GF-D8 (cell line): ENCODE data around the gene KMT2E.

ENCODE experiments used
- DNase-seq: peaks from one replicate; lab custom pipeline; 2025; lab: John Stamatoyannopoulos, UW

The KMT2E gene

DNA sequence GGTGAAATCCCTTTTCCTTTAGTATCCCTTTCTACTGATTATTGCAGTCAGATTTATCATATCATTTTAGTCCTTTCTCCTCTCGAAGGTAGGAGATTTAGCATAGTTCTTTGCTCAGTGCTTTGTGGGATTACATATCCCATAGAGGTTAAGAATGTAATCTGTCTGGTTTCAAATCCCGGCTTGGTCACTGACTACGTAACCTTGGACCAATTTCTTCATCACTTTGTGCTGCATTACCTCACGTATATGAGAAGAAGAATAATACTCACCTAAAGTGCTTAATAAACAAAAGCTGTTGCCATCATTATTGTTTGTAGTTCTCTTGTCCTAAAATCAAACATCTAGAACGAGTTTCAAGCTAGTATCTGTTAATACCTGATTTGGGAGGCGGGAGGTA, 74.0 kb downstream of the KMT2E start:
- DNase-seq: no peak

DNA sequence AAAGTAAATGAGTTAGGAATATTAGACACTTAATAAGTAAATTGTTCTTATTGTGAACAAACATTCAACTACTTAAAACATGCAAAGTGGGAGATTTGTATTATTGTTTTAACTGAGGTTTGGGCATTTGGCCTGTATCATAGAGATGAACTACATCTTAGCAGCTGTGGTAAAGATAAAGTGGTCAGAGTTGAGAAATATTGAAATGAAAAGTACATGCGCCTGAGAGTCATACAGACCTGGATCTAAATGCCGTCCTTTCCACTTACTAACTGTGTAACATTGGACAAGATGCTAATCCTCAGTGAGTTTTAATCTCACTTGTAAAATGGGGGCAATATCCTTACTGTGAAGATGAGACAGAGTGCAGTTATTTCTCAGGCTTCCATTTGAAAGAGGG, 74.5 kb downstream of the KMT2E start:
- DNase-seq: no peak

DNA sequence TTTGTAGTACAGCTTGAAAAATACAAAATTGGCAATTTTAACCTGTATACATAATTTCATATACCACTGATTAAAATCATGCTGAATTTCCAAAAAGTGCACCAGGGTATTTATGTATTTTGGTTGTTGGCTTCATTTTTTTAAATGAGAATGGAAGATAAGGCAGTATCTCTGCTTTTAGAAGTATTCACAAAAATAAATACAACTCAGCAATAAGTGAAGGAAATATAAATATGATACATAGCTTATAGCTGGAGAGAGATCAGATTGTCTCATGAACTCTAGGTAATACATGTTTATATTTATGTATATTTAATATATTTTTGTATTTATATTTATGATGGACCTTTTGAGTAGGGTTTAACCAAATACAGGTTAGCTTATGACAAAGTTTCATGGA, 81.0 kb downstream of the KMT2E start:
- no peak for DNase-seq

DNA sequence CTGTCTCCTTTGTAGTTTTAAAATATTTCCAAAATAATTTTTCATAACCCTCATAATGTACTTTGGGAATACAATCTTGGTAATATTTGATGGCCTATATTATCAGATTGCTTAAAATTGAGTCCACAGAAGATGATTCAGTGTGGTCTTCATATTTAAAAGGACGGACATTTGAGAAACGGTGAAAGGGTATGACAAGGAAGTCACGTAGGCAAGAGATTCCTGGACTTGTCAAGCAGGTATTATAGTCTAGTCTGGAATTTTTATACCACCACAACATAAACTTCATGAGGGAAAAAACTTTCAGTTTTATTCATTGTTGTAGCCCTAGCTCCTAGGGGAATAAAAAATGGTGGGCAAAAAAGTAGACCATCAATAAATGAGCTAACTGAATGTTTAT, 82.3 kb downstream of the KMT2E start:
- DNase-seq: no peak

DNA sequence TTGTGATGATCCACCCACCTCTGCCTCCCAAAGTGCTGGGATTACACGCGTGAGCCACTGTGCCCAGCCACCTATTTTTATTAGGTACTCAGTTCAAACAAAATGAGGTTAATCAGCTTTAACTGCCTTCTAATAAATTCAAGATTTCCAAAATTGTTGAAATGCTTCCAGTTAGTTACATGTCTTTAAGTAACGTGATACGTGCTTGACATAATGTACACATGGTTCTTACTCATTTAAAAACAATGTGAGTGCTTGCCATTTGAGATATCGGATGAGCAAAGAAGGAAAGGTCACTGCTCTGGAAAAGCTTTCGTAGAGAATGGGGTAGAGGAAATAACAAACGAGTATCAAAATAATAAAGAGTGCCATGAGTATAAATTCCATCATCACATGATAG, 83.6 kb downstream of the KMT2E start:
- no peak for DNase-seq

DNA sequence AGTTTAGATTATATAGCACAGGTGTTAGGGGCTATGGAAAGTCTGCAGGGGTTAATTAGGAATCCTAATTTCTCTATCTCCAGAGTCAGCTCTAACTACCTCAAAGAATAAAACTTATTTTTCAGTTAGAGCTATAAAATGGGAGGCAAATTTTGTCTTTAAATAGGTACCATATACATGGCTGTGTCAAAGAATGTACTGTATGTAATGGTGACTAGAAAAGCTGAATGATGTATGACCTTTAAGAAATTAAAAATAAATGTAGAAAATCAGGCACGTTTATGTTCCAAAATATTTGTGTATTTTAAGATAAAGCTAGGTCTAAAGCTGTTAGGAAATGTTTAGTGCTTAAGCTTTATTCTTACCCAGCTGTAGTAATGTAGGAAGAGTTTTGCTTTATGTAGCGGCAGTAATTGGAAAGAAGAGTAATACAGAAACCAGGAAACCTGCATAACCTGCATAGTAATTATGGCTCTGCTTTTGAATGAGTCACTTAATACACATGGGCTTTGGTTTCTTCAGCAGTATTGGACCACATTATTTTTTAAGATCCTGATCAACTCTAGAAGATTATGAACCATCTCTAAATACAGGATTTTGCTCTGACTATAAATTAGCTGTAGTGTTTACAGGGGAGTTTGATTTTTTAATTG, 85.0 kb downstream of the KMT2E start:
- no peak for DNase-seq

DNA sequence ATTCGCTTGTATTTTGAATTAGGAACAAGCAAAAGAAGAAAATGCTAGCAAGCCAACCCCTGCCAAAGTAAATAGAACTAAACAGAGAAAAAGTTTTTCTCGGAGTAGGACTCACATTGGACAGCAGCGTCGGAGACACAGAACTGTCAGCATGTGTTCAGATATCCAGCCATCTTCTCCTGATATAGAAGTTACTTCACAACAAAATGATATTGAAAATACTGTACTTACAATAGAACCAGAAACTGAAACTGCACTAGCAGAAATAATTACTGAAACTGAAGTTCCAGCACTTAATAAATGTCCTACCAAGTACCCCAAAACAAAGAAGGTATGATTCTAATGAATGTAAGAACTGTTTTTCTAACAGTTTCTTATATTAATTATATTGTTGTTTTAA, 87.9 kb downstream of the KMT2E start:
- no peak for DNase-seq

DNA sequence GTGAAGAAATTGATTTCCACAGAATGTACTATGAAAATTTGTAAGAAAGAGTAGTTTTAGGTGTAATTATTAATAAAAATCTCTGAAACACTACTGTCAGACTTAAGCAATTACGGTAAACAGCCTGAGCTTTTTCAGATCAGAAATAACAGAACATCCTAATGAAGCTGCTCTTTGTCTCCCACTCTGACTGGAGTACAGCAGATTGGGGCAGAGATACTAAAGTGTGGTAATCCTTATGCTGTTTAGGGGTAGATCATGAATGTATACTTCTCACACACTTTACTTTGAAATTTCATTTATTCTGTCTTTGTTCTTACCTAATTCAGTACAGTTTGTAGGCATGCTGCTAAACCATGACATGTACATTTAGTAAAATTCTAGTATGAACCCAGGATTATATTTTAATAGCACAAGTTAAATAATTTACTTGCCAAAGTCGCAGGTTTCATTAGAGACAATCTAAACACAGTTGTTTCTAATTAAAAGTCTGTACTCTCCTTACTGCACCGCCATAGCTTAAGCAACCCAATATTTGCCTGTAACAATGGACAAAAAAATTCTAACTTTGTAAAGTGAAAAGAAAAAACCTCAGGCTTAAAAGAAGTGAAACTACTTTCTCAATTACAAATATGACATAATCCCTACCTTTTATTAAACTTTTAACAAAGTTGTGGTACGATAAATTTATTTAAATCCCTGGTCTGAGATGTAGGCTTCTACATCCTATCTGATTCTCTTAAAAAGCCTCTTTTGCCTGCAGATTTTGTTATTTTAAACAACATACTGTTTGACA, 88.8 kb downstream of the KMT2E start:
- DNase-seq: no peak

DNA sequence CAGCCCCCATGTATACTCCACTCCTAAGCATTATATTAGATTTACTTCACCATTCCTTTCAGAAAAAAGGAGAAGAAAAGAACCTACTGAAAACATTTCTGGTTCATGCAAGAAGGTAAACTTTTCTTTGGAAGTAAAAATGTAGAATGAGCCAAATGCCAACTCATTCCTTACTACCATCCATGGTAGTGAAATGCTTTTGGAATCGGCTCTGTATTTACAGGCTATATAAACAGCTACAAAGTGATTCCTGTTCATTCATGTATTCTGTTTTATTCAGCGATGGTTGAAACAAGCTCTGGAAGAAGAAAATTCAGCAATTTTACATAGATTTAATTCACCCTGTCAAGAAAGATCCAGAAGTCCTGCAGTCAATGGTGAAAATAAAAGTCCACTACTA, 91.6 kb downstream of the KMT2E start:
- no peak for DNase-seq

DNA sequence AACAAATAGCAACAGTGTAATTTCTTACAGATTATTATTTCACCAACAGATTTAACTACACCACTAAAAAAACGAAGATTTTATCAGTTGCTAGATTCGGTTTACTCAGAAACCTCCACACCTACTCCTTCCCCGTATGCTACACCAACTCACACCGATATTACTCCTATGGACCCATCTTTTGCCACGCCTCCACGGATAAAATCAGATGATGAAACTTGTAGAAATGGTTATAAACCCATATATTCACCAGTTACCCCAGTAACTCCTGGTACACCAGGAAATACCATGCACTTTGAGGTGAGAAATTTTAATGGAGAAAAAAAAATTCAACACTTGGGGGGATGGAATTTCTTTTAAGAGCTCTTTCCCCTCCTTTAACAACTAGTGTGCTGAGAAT, 92.5 kb downstream of the KMT2E start:
- DNase-seq: no peak

DNA sequence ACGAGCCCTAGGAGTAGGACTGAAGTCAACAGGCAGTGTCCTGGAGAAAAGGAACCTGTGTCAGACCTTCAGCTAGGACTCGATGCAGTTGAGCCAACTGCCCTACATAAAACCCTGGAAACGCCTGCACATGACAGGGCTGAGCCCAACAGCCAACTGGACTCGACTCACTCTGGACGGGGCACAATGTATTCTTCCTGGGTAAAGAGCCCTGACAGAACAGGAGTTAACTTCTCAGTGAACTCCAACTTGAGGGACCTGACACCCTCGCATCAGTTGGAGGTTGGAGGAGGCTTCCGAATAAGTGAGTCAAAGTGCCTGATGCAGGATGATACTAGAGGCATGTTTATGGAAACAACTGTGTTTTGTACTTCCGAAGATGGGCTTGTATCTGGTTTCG, 93.5 kb downstream of the KMT2E start:
- no peak for DNase-seq

DNA sequence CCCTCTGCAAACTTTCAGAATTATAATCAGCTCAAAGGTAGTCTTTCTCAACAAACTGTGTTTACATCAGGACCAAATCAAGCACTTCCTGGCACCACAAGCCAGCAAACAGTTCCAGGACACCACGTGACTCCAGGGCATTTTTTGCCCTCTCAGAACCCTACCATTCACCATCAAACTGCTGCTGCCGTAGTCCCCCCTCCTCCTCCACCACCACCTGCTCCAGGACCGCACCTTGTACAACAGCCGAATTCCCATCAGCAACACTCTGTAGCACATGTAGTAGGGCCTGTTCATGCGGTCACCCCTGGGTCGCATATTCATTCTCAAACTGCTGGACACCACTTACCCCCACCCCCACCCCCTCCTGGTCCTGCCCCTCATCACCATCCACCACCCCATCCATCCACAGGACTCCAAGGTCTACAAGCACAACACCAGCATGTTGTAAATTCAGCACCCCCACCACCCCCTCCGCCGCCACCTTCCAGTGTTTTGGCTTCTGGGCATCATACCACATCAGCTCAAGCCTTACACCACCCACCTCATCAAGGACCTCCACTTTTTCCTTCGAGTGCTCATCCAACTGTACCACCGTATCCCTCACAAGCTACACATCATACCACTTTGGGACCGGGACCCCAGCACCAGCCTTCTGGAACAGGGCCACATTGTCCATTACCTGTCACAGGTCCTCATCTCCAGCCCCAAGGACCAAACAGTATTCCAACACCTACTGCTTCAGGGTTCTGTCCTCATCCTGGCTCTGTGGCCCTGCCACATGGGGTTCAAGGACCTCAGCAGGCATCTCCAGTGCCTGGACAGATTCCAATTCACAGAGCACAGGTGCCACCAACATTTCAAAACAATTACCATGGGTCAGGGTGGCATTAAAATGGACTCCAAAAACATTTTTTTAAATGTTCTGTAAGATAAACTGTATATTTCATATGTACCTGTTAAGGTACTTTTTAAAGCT, 98.7 kb downstream of the KMT2E start:
- no peak for DNase-seq

DNA sequence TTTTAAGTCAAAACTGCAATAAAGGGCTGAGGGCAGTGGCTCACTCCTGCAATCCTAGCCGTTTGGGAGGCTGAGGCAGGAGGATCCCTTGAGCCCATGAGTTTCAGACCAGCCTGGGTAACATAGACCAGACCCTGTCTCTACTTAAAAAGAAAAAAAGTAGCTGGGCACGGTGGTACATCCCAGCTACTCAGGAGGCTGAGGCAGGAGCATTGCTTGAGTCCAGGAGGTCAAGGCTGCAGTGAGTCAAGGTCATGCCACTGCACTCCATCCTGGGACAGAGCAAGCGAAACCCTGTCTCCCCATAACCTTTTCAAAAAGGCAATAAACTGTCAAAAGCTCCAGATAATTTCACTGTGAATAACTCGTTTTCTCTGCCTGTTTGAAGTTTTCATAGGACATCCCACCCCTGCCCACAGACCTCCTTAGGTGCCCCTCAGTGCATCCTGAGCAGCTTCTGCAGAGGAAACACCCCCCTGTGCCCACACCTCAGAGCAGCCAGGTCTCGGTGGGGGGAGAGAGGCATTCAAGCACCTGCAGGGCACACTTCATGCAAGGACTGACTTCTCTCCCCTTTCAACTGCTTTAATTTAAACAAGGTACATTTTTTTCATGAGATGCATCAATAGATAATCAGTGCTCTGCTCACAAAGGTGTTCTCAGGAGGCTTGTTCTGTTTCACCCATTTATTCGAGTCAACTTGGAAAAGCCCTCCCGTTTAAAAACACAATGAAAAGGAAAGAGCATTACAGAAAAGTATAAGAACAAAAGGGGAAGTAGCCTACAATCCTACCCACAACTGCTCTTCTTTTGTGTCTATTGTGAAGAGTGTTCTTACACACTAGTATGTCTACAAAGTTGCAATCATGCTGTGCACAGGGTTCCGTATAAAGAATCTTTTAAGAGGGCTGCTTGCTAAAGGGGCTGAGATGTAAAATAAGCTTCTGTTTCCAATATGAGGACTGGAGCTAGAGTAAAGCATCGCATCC, 104.9 kb downstream of the KMT2E start:
- DNase-seq: no peak

DNA sequence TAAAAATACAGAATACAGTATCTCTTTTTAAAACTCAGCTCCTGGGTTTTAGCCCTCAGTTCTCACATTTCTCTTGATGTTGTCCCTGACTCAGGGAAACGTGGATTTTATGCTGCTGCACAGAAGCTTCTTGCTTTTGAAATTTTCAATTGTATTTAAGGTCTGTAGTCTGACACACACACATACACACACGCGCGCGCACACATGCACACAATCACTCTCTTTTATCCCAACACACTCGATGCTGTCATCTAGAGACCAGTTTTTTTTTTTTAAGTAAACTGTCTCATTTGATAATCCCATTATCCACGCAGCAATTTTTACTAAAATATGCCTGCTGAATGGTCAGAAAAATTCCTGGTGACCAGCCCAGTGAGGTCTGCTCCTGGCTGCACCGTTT, 108.6 kb downstream of the KMT2E start:
- DNase-seq: no peak

DNA sequence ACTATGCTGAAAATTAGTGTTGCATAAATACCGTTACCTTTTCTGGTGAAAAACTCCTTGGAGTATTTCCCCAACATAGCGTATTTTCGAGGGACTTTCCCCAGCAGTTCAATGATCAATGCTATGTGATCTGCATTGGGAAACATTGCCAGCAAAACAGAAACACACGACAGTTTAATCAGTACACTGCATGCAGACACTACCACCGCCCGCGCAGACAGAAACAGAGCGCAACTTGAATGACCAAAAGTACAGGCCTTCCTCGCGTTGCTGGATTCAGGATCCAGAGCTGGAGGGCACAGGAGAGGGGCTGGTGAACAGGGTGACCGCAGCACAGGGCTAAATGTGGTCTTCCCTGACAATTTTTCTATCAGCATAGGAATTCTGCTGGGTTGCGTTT, 111.7 kb downstream of the KMT2E start:
- DNase-seq: no peak

DNA sequence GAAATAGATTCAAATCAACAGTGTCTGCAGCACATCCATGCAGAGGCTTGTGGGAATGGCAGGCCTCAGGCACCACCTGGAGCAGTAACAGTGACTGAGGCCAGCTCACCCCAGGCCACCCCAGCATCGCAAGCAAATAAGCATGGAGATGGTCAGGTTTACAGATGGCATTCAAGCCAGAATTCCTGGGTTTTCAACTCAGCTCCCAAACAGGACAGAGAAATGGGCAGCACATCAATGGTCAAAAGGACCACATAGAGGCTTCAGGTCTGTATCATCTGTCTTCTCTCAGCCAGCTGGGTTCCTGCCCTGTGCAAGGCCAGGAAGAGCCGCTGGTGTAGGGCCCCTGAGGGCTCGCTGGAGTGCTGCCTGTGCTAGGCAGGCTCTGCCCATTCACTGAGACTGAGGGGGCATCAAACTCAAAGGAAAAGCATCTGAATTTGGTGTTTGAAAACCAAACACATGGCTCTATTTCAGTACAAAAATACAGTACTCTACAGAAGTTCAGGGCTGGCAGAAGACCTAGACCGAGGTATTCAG, 112.5 kb downstream of the KMT2E start:
- DNase-seq: no peak

DNA sequence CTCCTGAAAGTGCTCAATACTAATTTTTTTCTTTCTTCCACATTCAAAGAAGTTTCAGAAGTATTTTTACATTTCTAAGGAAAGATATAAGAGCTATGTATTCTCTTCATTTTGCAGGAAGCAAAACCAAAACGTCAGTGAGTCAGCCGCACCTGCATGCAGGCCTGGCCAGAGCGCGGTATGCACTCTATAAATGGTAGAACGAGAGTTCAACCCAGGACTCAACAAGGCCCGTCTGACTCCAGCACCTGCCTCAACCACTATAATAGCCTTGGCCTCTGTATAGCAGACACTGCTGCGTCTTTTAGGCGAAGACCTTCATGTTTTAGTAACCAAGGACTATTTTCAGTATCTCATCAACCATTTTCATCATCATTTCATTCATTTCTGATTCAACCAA, 113.2 kb downstream of the KMT2E start:
- DNase-seq: no peak

DNA sequence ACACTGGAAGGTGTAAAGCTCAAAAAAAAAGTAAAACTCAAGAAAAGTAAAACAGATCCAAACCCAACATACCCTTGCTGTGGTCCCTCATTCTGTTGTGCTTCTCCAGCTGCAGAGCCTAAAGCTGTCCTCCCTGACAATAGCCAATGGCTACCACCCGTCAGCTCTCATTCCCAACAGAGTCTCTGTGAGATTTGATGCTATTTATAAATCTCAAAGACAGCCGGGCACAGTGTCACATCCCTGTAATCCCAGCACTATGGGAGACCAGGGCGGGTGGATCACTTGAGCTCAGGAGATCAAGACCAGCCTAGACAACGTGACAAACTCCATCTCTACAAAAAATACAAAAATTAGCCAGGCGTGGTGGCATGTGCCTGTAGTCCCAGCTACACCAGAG, 116.0 kb downstream of the KMT2E start:
- no peak for DNase-seq

DNA sequence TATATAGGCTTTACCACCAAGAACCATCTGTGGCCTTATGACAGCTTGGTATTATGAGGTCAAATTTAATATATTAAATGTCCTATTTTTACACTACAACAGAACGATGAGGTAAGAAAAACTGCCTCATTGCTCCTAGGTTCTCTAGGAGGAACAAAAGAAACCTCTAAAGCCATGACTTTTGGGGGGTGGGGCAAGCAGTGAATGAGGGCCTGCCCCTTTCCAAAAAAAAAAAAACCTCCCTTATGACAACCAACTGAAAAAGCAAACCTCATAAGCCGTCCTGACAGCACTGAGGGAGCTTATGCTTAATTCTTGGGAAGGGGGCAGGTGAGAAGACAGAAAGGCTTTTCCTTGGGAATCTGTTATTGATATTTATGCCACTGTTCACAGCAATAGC, 116.6 kb downstream of the KMT2E start:
- no peak for DNase-seq

DNA sequence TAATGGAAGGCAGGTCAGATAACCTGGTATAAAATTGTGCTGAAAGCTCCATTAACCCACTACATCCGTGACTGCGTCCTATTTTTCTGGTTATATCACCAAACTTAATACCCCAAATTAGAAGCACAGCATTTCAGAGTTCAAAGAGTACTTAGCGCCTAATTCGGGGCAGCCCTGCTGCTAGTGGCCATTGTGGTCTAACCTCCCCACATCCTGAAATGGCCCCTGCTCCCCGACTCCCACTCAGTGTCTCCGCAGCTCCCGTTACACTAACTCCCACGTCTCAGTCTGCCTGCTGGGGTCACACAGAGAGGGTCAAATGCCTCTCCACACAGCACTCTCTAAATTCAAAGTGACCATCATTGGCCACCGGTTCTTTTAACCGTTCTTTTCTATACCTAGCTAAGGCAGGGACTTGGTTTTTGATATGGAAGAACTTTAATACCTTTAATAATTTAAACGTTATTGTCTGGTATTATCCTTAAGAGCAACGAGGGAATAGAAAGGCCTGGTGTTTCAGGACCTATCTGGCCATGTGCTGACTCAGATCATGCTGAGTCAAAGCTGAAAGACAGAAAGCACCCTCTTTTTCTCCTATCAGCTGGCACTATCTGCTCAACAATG, 117.1 kb downstream of the KMT2E start:
- DNase-seq: no peak

DNA sequence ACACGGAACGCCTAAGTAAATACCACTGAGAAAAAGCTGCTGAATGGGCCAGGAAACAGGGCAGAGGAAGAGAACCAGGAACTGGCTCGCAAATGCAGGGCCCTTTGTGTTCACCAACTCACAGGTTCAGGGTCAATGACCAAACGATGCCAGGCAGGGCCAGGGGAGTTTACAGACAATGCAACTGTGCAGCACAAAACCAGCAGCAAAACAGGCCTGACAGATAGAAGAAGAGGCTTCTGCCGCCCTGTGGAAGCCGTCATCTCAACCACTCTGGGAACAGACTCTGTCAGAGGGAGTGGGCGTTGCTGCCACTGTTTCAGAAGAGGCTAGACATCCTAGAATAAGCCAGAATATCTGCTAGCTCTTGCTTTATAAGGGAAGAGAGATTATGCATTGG, 117.9 kb downstream of the KMT2E start:
- DNase-seq: no peak
